HepG2 (cell line): ENCODE results near the gene EGLN1. TPM values are rescaled to one million over a fixed set of nuclear protein-coding genes. Genes with fewer than 3 reads are reported as not detected.

Source experiments
- CHD4 ChIP-seq: fragments of 200-600 bp; sonication (generic); IDR thresholded peaks from 2 replicates; pipeline ENCODE4 v1.7.0; 2017; ENCODE audit warnings: mild to moderate bottlenecking, low read length, borderline replicate concordance
- CSRNP2 ChIP-seq: sonication (generic); formaldehyde crosslinking; conservative IDR thresholded peaks from 2 replicates; pipeline ENCODE4 v1.8.0; 2022; ENCODE audit warnings: low read depth, missing genetic modification reagents
- DRAP1 ChIP-seq: IDR thresholded peaks from 2 replicates; pipeline ENCODE4 v1.6.1; 2016; ENCODE audit warnings: missing genetic modification reagents, missing compliant biosample characterization
- FOXM1 ChIP-seq: sonication (generic); formaldehyde crosslinking; IDR thresholded peaks from 2 replicates; pipeline ENCODE4 v1.5.0; 2020; ENCODE audit warnings: missing genetic modification reagents
- GATAD1 ChIP-seq: IDR thresholded peaks from 2 replicates; pipeline ENCODE4 v1.6.1; 2016; ENCODE audit warnings: missing genetic modification reagents, missing compliant biosample characterization
- IKZF5 ChIP-seq: IDR thresholded peaks from 2 replicates; pipeline ENCODE4 v1.6.1; 2018; ENCODE audit warnings: missing genetic modification reagents, mild to moderate bottlenecking, missing compliant biosample characterization
- ISL2 ChIP-seq: sonication (generic); formaldehyde crosslinking; IDR thresholded peaks from 2 replicates; pipeline ENCODE4 v1.5.0; 2020; ENCODE audit warnings: missing genetic modification reagents
- KAT7 ChIP-seq: IDR thresholded peaks from 2 replicates; pipeline ENCODE4 v1.6.1; 2018; ENCODE audit warnings: borderline replicate concordance, missing compliant biosample characterization
- MNT ChIP-seq: fragments of 450-650 bp; IDR thresholded peaks from 2 replicates; pipeline ENCODE4 v1.6.1; 2016
- MXD4 ChIP-seq: IDR thresholded peaks from 2 replicates; pipeline ENCODE4 v1.6.1; 2016; ENCODE audit warnings: mild to moderate bottlenecking, missing biosample characterization, missing genetic modification reagents
- PREB ChIP-seq: sonication (generic); formaldehyde crosslinking; IDR thresholded peaks from 2 replicates; pipeline ENCODE4 v1.4.0; 2020; ENCODE audit warnings: missing genetic modification reagents
- SMARCC2 ChIP-seq: fragments of 450-650 bp; IDR thresholded peaks from 2 replicates; pipeline ENCODE4 v1.6.1; 2017; ENCODE audit warnings: antibody characterized with exemption, mild to moderate bottlenecking
- ZBTB10 ChIP-seq: sonication (generic); formaldehyde crosslinking; IDR thresholded peaks from 2 replicates; pipeline ENCODE4 v1.4.0; 2020; ENCODE audit warnings: missing genetic modification reagents, borderline replicate concordance
- ZBTB7A ChIP-seq: sonication (generic); formaldehyde crosslinking; IDR thresholded peaks from 2 replicates; pipeline ENCODE4 v1.8.0; 2022; ENCODE audit warnings: mild to moderate bottlenecking, missing genetic modification reagents
- ZNF180 ChIP-seq: sonication (generic); formaldehyde crosslinking; IDR thresholded peaks from 2 replicates; pipeline ENCODE4 v1.4.0; 2020; ENCODE audit warnings: low read depth, missing genetic modification reagents, borderline replicate concordance
- ZNF24 ChIP-seq: fragments of 450-650 bp; IDR thresholded peaks from 2 replicates; pipeline ENCODE4 v1.6.1; 2017; ENCODE audit warnings: antibody characterized with exemption, mild to moderate bottlenecking
- ZNF253 ChIP-seq: sonication (generic); formaldehyde crosslinking; IDR thresholded peaks from 2 replicates; pipeline ENCODE4 v1.8.0; 2022; ENCODE audit warnings: mild to moderate bottlenecking, missing genetic modification reagents, borderline replicate concordance
- ZNF33B ChIP-seq: sonication (generic); formaldehyde crosslinking; IDR thresholded peaks from 2 replicates; pipeline ENCODE4 v1.5.1; 2020; ENCODE audit warnings: mild to moderate bottlenecking, missing genetic modification reagents
- ZNF567 ChIP-seq: sonication (generic); formaldehyde crosslinking; IDR thresholded peaks from 2 replicates; pipeline ENCODE4 v1.8.1; 2023; ENCODE audit warnings: mild to moderate bottlenecking, missing genetic modification reagents, borderline replicate concordance
- ZNF644 ChIP-seq: IDR thresholded peaks from 2 replicates; pipeline ENCODE4 v1.6.1; 2016; ENCODE audit warnings: low read depth
- ZNF841 ChIP-seq: sonication (generic); formaldehyde crosslinking; IDR thresholded peaks from 2 replicates; pipeline ENCODE4 v1.8.1; 2023; ENCODE audit warnings: missing genetic modification reagents, borderline replicate concordance
- polyA plus RNA-seq, 8 experiments: library from polyadenylated mRNA; depleted of rRNA in 3 of 8; stranded (reverse) in 7 of 8; unstranded in 1 of 8; fragments of >200 nt; fragmentation: Illumina TruSeq in 4 of 8; extraction: Trizol in 4 of 8; gene quantifications; 2 replicates each; pipeline versions ENCODE4 v1.2.1 to v1.2.3, GENCODE V29; 2011 to 2016; ENCODE audit warnings: low read depth in 4 of 8, missing spikeins in 1 of 8, mixed read lengths in 1 of 8; ENCODE audit not compliant: insufficient read depth in 1 of 8
- total RNA-seq, 5 experiments: library from RNA; depleted of rRNA; stranded (reverse); fragments of >200 nt; fragmentation: Illumina TruSeq; extraction: Trizol; gene quantifications; 2 replicates each; pipeline ENCODE4 v1.2.3, GENCODE V29; 2016; ENCODE audit warnings: low read depth in 1 of 5

The EGLN1 gene
- total and polyA plus RNA-seq, 2 of the 13 experiments (the other 11 are each of a cell fraction or from before 2014, with no cell fraction given) = 34.4 to 44.1 TPM

GRCh38 chr1:231421971-231422797 is at the start of gene EGLN1 (continued):
- TF ChIP-seq MNT (no peak), SMARCC2 (no peak), ZNF180 (CRISPR knock-in tag) (no peak), MXD4 (CRISPR knock-in tag) (peak; percentile 40; the same call in 1 of the 2 replicates), KAT7 (CRISPR knock-in tag) (peak; percentile 81; the same call in 1 of the 2 replicates), ZNF644 (no peak), PREB (CRISPR knock-in tag) (no peak), ZBTB10 (0 out of 2 replicates have a peak, but pooled peaks have one; percentile 29), ZNF567 (CRISPR knock-in tag) (no peak), GATAD1 (peak; percentile 71), ZNF253 (peak; percentile 67; the same call in 1 of the 2 replicates), ZBTB7A (CRISPR knock-in tag) (no peak), FOXM1 (CRISPR knock-in tag) (0 out of 2 replicates have a peak, but pooled peaks have one; percentile 27), ZNF24 (no peak), IKZF5 (CRISPR knock-in tag) (no peak), DRAP1 (CRISPR knock-in tag) (peak; percentile 26; the same call in 1 of the 2 replicates), ZNF33B (CRISPR knock-in tag) (0 out of 2 replicates have a peak, but pooled peaks have one; percentile 29), ISL2 (CRISPR knock-in tag) (peak; percentile 78), ZNF841 (CRISPR knock-in tag) (no peak), CSRNP2 (CRISPR knock-in tag) (no peak), CHD4 (no peak)
